GM12864 (cell line): ENCODE results near the gene XPO6.
"Not testable (repeated sequence)": the region's sequence is repeated elsewhere in the genome, so short reads cannot be mapped to it uniquely, and the experiment has no call there.

Experiments used
- DNase-seq: peaks from one replicate; pipeline ENCODE4 v3.0.0-alpha.2; 2011; ENCODE audit warnings: low read depth
- H3K4me3 ChIP-seq: 2 replicates; pipeline ENCODE4 v1.5.1; 2011; ENCODE audit warnings: mild to moderate bottlenecking, low read depth, low read length, control low read depth
- CTCF ChIP-seq: IDR thresholded peaks from 2 replicates; pipeline ENCODE4 v1.5.1; 2011; ENCODE audit warnings: low read depth, mild to moderate bottlenecking, moderate library complexity, low read length, control low read depth, inconsistent platforms; ENCODE audit errors: missing control alignments

The XPO6 gene

GRCh38 chr16:28255838-28256237 is 44.1 kb upstream of the XPO6 start:
- H3K4me3 ChIP-seq, result no peak overlapping the region
- TF ChIP-seq CTCF, result no peak
- no peak for DNase-seq

GRCh38 chr16:28254158-28254557 is 42.4 kb upstream of the XPO6 start:
- DNase-seq, result no peak
- no peak overlapping the region for H3K4me3 ChIP-seq
- TF ChIP-seq CTCF, result no peak

GRCh38 chr16:28250999-28251398 is 39.2 kb upstream of the XPO6 start:
- TF ChIP-seq CTCF, result no peak
- DNase-seq, result no peak
- H3K4me3 ChIP-seq, result no peak overlapping the region

DNA sequence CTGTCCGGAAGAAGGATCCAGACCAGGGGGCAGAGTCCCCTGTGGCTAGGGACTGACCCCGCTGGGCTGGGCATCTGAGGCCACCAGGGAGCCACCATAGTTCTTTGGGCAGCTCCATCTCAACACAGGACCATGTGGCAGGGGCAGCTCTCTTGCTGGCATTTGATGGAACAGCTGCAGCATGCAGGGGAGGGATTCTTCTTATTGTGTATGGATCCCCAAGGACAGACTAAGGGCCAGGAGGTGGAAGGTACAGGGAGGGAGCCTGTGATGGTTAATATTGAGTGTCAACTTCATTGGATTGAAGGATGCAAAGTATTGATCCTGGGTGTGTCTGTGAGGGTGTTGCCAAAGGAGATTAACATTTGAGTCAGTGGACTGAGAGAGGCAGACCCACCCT is 37.7 kb upstream of the XPO6 start:
- not testable (repeated sequence) for DNase-seq, H3K4me3 ChIP-seq

GRCh38 chr16:28241924-28242323 is 30.2 kb upstream of the XPO6 start:
- no peak overlapping the region for H3K4me3 ChIP-seq
- no peak for DNase-seq
- no peak for TF ChIP-seq CTCF

DNA sequence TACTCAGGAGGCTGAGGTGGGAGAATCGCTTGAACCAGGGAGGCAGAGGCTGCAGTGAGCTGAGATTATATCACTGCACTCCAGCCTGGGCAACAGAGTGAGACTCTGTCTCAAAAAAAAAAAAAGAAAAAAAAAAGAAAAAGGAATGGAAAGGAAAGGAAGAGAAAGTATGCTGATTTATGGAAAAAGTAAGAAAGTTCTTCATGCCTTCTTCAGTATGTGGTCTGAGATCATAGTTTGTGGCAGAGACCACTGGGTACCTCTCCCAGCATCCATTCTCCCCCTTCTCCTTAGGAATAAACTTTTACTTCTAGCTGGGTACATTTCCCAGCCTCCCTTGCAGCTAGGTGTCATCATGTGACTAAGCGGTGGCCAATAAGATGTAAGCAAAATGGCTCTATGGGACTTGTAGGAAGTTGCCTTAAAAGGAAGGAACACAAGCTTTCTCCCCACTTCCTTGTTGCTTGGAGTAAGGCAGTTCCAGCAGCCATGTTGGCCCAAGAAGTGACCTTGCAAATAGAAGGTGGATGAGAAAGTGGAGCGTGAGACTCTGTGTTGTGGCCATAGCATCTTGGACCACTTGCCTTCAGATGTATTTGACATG is 26.1 kb upstream of the XPO6 start:
- TF ChIP-seq CTCF, result no peak

GRCh38 chr16:28231763-28232162 is 20.0 kb upstream of the XPO6 start:
- no peak for TF ChIP-seq CTCF
- H3K4me3 ChIP-seq, result no peak overlapping the region

More for the DNA sequence above, 26.1 kb upstream of the XPO6 start:
- DNase-seq, result no peak
- H3K4me3 ChIP-seq, result no peak overlapping the region

GRCh38 chr16:28223909-28224308 is 12.1 kb upstream of the XPO6 start:
- H3K4me3 ChIP-seq, DNase-seq: not testable (repeated sequence)

More at GRCh38 chr16:28231763-28232162, 20.0 kb upstream of the XPO6 start:
- DNase-seq, result no peak

DNA sequence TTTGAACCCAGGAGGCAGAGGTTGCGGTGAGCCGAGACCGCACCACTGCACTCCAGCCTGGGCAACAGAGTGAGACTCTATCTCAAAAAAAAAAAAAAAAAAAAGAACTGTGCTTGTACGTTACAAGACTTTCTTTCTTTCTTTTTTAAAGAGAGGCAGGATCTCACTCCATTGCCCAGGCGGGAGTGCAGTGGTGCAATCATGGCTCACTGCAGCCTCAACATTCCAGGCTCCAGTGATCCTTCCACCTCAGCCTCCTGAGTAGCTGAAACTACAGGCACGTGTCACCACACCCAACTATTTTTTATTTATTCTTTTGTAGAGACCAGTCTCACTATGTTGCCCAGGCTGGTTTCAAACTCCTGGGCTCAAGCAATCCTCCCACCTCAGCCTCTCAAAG is 8.0 kb upstream of the XPO6 start:
- not testable (repeated sequence) for H3K4me3 ChIP-seq, DNase-seq
